SK-N-SH (cell line): ENCODE measurements around the gene ZMIZ1.
A peak's percentile ranks its signal among the peaks of the same experiment; 100 is the strongest.

Experiments
- CTCF ChIP-seq: fragments of 200-600 bp; sonication (generic); IDR thresholded peaks from 2 replicates; pipeline ENCODE4 v1.6.1; 2017; ENCODE audit warnings: antibody characterized with exemption, mild to moderate bottlenecking, moderate library complexity
- JUND ChIP-seq: IDR thresholded peaks from 2 replicates; pipeline ENCODE4 v1.4.0; 2012
- NRF1 ChIP-seq: IDR thresholded peaks from 2 replicates; pipeline ENCODE4 v1.6.1; 2012; ENCODE audit warnings: low read depth, mild to moderate bottlenecking, low read length
- REST ChIP-seq: IDR thresholded peaks from 2 replicates; pipeline ENCODE4 v1.6.1; 2012; ENCODE audit warnings: mild to moderate bottlenecking, low read depth, low read length, moderate library complexity
- SIN3A ChIP-seq: IDR thresholded peaks from 2 replicates; pipeline ENCODE4 v1.6.1; 2012; ENCODE audit warnings: low read depth, mild to moderate bottlenecking, low read length, moderate library complexity, borderline replicate concordance
- TF ChIP-seq, protein P1 (sequence below): fragments of 150-350 bp; IDR thresholded peaks from 2 replicates; pipeline ENCODE4 v1.6.1; 2016; ENCODE audit warnings: mild to moderate bottlenecking, low read depth, low read length
- TF ChIP-seq, protein P2 (sequence below): fragments of 150-350 bp; IDR thresholded peaks from 2 replicates; pipeline ENCODE4 v1.6.1; 2017; ENCODE audit warnings: antibody characterized with exemption, low read length, low read depth, borderline replicate concordance

- peak; percentile 28 for TF ChIP-seq CTCF
- TF ChIP-seq REST = no peak
- TF ChIP-seq, protein P1, sequence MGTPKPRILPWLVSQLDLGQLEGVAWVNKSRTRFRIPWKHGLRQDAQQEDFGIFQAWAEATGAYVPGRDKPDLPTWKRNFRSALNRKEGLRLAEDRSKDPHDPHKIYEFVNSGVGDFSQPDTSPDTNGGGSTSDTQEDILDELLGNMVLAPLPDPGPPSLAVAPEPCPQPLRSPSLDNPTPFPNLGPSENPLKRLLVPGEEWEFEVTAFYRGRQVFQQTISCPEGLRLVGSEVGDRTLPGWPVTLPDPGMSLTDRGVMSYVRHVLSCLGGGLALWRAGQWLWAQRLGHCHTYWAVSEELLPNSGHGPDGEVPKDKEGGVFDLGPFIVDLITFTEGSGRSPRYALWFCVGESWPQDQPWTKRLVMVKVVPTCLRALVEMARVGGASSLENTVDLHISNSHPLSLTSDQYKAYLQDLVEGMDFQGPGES = no peak
- TF ChIP-seq NRF1 = no peak
- TF ChIP-seq SIN3A = no peak
- TF ChIP-seq JUND = no peak
- TF ChIP-seq, protein P2, sequence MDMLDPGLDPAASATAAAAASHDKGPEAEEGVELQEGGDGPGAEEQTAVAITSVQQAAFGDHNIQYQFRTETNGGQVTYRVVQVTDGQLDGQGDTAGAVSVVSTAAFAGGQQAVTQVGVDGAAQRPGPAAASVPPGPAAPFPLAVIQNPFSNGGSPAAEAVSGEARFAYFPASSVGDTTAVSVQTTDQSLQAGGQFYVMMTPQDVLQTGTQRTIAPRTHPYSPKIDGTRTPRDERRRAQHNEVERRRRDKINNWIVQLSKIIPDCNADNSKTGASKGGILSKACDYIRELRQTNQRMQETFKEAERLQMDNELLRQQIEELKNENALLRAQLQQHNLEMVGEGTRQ = no peak
Measured at GRCh38 chr10:79052291-79053080, 16.3 kb upstream of the ZMIZ1 start.
